ENCODE results near the gene FAM114A1.
"Not testable (repeated sequence)": the region's sequence is repeated elsewhere in the genome, so short reads cannot be mapped to it uniquely, and the experiment has no call there.

FAM114A1 gene

GRCh38 chr4:38905652-38906385 is 38.2 kb downstream of the FAM114A1 start:
- no peak for DNase-seq

DNA sequence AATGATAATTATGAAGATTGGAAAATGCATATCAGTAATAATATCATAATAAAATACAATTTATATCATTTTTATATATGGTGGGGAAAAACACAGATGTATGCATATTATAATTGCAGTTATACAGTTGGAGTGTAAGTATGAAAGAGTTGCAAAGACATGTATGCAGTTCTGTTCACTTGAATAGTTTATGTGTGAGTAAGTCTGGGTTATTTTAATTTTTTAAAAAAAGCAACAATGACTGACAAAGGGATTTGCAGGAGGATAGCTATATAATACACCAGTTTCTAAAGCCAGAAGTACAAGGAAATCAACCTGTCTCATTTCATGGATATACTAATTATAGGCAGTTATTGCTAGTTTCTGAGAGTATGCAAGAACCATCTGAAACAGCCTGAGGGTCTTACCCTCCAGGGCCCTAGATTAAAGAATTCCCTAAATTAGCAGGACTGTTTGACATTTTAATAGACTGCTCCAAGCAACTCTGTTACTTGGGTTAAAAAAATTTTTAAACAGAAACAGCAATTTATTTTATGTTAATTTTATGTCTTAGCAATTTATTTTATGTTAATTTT is 40.2 kb downstream of the FAM114A1 start:
- DNase-seq, result no peak

- no peak for DNase-seq
These were observed 41.4 kb downstream of the FAM114A1 start for GRCh38 chr4:38909015-38909414.

DNA sequence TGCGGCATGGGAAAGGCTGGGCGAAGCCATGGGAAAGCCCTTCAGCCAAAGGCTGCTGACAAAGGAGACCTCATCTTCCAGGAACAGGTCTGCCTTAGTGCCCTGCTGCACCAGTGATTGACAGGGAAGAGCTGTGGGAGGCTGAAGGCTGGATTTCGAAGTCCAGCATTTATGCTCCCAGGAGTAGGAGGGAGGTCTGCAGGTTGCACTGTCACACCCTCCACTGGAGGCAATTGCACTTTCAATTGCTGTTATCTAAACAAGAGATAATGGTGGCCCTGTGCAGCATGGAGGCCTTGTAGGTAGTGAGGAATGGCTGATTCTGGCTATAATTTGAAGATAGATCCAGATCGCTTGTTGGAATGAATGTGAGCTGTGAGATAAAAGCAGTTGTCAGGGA is 43.7 kb downstream of the FAM114A1 start:
- DNase-seq, result no peak

DNA sequence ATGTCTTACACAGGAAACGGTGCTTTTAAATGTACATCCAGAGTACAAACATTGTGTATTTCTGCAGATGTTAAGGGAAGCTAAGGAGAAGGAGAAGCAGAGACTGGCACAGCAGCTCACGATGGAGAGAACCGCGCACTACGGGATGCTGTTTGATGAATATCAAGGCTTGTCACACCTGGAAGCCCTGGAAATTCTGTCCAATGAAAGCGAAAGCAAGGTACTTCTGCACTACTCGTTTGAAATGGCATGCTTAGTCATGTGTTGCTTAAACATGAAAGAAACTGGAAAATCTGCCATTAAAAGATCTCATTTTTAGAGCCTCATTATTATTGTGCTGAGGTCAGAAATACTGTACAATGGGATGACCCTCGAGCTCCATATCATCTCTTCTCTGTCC is 47.2 kb downstream of the FAM114A1 start:
- DNase-seq, result no peak

- not testable (repeated sequence) for DNase-seq
These were observed 48.7 kb downstream of the FAM114A1 start for GRCh38 chr4:38916267-38916666.

- no peak for DNase-seq
These were observed 49.9 kb downstream of the FAM114A1 start for GRCh38 chr4:38917481-38918025.

DNA sequence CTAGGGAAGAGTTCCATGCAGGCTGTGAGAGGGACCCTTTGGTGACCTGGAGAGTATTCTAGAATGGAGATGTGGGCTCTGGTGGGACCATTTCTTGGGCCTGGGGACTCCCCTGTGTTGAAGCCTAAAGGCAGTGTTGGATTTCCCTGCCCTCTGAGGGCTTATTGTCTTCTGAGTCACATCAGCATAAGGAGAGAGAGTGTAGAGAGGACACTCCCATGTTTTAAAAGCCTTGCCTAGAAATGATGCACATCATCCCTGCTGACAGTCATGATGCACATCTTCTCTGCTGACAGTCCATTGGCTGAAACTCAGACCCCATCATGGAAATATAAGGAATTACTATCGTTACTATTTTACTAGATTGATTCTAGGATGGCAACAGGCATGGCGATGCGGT is 51.9 kb downstream of the FAM114A1 start:
- DNase-seq, result no peak

DNA sequence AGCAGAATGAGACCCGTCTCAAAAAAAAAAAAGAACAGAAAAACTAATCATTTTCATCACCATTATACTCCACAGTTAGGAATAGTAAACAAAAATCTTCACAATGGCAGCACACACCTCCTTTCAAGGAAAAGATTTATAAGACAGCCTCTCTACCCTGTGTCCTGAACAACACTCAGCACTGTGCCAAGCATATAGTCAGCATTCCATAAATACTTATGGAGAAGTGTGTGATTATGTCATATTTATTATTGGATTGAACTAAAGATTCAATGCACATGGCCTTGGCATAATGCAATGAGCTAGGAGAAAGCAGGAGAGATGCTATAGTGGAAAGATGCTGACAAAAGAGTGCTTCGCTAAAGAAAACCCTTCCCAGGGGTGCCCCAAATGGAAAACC is 52.6 kb downstream of the FAM114A1 start:
- DNase-seq, result no peak

GRCh38 chr4:38920677-38921076 is 53.1 kb downstream of the FAM114A1 start:
- DNase-seq, result no peak

- no peak for DNase-seq
These were observed 53.5 kb downstream of the FAM114A1 start for GRCh38 chr4:38921151-38921550.

GRCh38 chr4:38923746-38924145 is 56.1 kb downstream of the FAM114A1 start:
- no peak for DNase-seq

DNA sequence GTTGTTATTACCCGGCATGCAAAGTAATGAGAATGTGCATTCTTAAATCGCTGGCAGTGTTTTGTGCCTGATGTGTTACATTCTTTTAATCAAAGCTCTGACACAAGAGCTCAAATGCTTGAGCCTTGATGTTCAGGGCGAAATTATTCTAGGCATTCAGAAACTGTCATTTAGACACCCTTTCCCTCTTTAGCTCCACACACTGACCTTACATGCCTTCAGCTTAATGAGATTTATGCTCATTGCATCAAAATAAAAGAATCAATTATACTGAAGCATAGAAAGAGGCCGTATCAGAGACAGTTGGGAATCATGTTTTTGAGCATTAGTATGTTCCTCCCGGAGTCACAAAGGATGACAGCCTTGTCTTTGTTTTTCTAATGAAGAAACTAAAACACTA is 56.7 kb downstream of the FAM114A1 start:
- DNase-seq, result no peak

DNA sequence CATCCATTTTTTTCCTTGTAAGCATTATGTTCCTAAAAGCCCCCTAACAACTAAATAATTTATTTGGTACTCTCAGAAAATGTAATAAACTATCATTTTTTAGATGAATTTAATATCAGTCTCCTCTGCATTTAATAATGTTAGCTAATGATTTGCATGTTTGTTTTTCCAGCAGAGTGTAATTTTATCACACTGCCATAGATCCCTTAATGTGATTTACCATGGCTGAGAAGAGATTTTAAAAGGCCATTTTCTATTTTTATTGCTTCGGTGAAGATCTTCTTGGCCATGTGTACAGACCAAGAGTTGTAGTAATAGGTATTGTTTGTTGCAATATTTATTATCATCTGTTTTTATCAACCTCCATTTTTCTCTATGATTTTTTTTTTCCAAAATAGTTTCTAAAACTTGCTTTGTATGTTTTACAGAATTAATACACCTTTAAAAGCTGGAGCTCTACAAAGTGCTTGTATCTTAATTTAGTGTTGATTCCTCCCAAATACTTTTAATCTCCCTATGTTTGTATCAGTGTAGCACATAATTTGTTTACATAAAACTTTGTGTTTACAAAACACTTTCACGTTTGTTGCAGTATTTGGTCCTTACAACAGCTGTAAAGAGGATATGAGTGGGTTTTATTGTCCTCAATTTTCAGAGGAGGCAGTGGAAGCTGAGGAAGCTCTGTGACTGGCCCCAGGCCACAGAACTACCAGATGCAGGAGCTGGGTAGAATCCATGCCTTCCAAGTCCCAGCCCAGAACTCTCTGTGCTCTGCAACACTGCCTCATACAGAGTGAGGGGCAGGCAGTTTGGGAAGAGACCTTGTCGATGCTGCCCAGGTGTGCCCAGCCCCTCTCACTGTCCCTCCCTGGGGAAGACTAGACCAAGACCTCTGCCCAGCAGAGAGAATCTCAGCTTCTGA is 58.1 kb downstream of the FAM114A1 start:
- no peak for DNase-seq

DNA sequence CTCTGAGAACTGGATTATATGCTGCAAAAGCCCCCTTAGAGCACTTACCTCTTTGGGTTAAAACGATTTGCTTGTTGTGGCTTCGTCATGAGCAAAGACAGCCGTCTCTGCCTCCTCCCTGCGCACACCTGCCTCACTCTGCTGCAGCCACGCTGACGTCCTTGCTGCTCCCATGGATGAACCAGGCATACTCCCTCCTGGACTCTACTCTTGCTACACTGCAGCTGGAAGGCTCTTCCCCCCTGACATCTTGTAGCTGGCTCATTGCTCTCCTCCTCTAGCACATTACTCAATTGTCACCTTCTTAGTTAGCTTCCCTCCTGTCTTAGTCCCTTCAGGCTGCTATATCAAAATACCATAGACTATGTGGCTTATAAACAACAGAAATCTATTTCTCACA is 59.3 kb downstream of the FAM114A1 start:
- no peak for DNase-seq

GRCh38 chr4:38928568-38928967 is 61.0 kb downstream of the FAM114A1 start:
- DNase-seq, result no peak

- DNase-seq, result no peak
These were observed 61.4 kb downstream of the FAM114A1 start for GRCh38 chr4:38928974-38929373.

DNA sequence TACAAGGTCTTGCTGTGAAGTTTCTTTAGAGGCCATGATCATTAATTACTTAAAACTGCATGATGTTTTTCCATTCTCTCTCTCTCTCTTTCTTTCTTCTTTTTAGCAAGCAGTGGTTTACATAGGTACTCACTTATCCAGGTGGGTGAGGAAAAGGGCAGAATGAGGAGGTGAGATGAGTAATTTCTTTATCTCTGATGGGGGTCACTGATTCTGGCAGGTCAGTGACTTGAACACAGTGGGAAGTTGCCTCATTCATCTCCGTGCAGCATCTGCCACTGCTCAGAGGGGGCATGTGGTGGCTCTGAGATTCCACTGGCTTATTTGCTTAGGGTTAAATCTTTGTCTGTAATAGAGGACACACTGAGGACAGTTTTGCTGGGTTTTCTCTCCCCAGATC is 62.6 kb downstream of the FAM114A1 start:
- no peak for DNase-seq

DNA sequence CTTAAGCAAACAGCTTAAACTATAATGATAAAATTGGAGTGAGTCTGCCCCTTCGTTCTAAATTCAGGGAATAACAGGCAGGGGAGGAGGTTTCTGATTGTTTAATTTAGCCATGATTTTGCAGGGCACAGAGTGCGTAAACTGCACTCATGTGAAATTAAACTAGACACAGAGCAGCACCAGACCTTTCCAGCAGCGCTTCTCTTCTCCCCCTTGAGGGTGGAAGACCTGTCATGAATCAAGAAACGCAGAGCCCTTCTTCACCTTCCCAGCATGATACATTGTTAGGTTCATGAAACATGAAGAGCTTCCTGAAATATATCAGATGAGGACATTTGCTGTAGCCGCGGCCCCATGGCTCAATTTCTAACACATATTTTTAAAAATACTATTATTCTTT is 63.1 kb downstream of the FAM114A1 start:
- no peak for DNase-seq

DNA sequence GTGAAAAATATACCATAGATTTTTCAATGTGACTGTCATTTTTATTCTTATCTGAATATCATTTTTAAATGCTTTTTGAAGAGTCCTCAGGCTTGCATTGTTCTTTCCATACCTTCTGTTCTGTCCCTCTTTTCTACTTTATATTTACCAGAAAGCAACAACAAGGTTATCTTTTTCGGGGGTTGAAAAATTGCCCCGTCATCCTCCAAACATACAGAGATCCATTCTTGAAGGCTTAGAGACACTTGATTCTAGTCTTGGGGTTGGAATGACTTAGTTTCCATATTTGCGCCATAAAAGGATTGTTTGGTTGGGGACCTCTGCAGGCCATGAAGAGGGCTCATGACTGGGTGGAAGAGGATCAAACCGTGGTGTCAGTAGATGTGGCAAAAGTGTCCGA is 63.5 kb downstream of the FAM114A1 start:
- DNase-seq, result no peak

- DNase-seq, result no peak
These were observed 67.9 kb downstream of the FAM114A1 start for GRCh38 chr4:38935391-38936073.

DNA sequence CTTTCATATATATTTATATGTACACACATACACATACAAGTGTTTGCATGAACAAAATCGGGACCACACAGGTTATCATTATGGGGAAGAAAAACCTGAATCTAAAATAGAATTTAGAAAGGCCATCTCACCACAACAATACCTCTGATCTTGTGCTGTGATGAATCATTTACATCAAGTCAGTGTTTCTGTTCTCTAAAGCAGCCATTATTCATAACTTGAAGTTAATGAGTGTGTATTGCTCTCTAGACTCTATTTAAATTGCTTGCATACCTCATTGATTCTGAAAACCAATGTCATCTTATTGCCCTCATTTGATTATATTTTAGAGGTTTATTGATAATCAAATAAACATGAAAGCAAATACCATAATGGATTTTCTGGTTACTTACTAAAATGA is 71.6 kb downstream of the FAM114A1 start:
- no peak for DNase-seq

DNA sequence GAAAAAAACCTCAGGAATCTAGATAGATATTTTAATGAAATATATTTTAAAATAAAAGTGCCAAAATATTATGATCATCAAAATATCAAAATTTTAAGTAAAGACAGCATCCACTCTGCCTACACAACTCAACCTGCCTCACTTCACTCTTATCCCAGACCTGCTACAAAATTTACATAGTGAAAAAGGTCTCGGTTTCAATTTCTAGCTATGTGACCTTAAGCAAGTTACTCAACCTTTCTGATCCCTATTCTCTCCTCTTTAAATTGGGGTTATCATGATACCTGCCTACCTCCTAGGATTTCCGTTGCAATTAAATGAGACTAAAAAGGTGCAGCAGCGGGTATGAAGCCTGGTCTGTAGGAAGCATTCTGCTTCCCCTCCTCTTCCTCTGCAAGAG is 72.9 kb downstream of the FAM114A1 start:
- no peak for DNase-seq
